SK-N-SH (cell line): ENCODE data around the gene MYOD1. TPM values are rescaled to one million over a fixed set of nuclear protein-coding genes. Genes with fewer than 3 reads are reported as not detected.

Source experiments
- CTCF ChIA-PET: fragments of 300-600, 350-600 bp; formaldehyde crosslinking; extraction: SDS; loops from one replicate; lab custom pipeline; 2021; lab: Yijun Ruan, JAX
- POLR2A ChIA-PET: fragments of 350-600 bp; sonication (Branson Sonifier 250); formaldehyde crosslinking; extraction: SDS; loops from one replicate; lab custom pipeline; 2020; ENCODE audit warnings: antibody characterized with exemption, inconsistent platforms; lab: Yijun Ruan, JAX
- DNase-seq: peaks from one replicate; pipeline ENCODE4 v3.0.0; 2012
- H2AFZ ChIP-seq: fragments of 200-600 bp; sonication (generic); 2 replicates; pipeline ENCODE4 v1.8.1; 2016; ENCODE audit warnings: antibody characterized with exemption, mild to moderate bottlenecking, low read depth
- H3F3A ChIP-seq: fragments of 200-600 bp; sonication (generic); replicated peaks from 2 replicates; pipeline ENCODE3; 2016; ENCODE audit warnings: antibody characterized with exemption, mild to moderate bottlenecking; ENCODE audit not compliant: insufficient read depth
- H3K27ac ChIP-seq, 2 experiments: fragments of 200-500 bp in 1 of 2; fragments of 200-600 bp in 1 of 2; sonication (Bioruptor generic) in 1 of 2; sonication (generic), shearing (Covaris generic) in 1 of 2; 2 replicates each; pipeline versions ENCODE4 v1.5.1 to v1.6.1; 2014 to 2016; ENCODE audit warnings: low read depth in 2 of 2, inconsistent platforms in 1 of 2, low read length in 1 of 2, mild to moderate bottlenecking in 1 of 2, mixed read lengths in 1 of 2
- H3K27me3 ChIP-seq: fragments of 200-600 bp; sonication (generic), shearing (Covaris generic); 2 replicates; pipeline ENCODE4 v1.6.1; 2016; ENCODE audit warnings: mixed run types; ENCODE audit not compliant: insufficient read depth
- H3K36me3 ChIP-seq, 2 experiments: fragments of 200-500 bp in 1 of 2; fragments of 200-600 bp in 1 of 2; sonication (Bioruptor generic) in 1 of 2; sonication (generic) in 1 of 2; replicated peaks in 1 of 2; 2 replicates each; pipeline versions ENCODE3 to v1.5.1; 2014 to 2016; ENCODE audit warnings: low read length in 1 of 2, mild to moderate bottlenecking in 1 of 2; ENCODE audit not compliant: insufficient read depth in 2 of 2, control insufficient read depth in 1 of 2
- H3K4me1 ChIP-seq, 2 experiments: fragments of 200-500 bp in 1 of 2; fragments of 200-600 bp in 1 of 2; sonication (Bioruptor generic) in 1 of 2; sonication (generic), shearing (Covaris generic) in 1 of 2; 2 replicates each; pipeline versions ENCODE4 v1.5.1 to v1.6.1; 2014 to 2016; ENCODE audit warnings: low read depth in 1 of 2, low read length in 1 of 2, mixed run types in 1 of 2; ENCODE audit not compliant: insufficient read depth in 2 of 2, control insufficient read depth in 1 of 2
- H3K4me2 ChIP-seq: fragments of 200-600 bp; sonication (generic), shearing (Covaris generic); 2 replicates; pipeline ENCODE4 v1.6.1; 2017; ENCODE audit warnings: mixed run types
- H3K4me3 ChIP-seq, 2 experiments: fragments of 200-500 bp in 1 of 2; fragments of 200-600 bp in 1 of 2; sonication (Bioruptor generic) in 1 of 2; sonication (generic), shearing (Covaris generic) in 1 of 2; 2 replicates each; pipeline versions ENCODE4 v1.5.1 to v1.8.1; 2014 to 2016; ENCODE audit warnings: low read depth in 2 of 2, inconsistent platforms in 1 of 2, low read length in 1 of 2, mild to moderate bottlenecking in 1 of 2, mixed read lengths in 1 of 2, moderate library complexity in 1 of 2
- H3K79me2 ChIP-seq: fragments of 200-600 bp; sonication (generic); 2 replicates; pipeline ENCODE4 v1.8.1; 2017; ENCODE audit warnings: mild to moderate bottlenecking; ENCODE audit not compliant: insufficient read depth
- H3K9ac ChIP-seq: fragments of 200-600 bp; sonication (generic); 2 replicates; pipeline ENCODE4 v1.6.1; 2017; ENCODE audit warnings: mixed run types
- H3K9me2 ChIP-seq: fragments of 200-600 bp; sonication (generic); 2 replicates; pipeline ENCODE4 v1.6.1; 2017; ENCODE audit warnings: mixed run types
- H3K9me3 ChIP-seq: fragments of 200-600 bp; sonication (generic); 2 replicates; pipeline ENCODE4 v1.6.1; 2017; ENCODE audit warnings: mixed run types, mild to moderate bottlenecking, moderate library complexity
- H4K20me1 ChIP-seq: fragments of 200-600 bp; sonication (generic); 2 replicates; pipeline ENCODE4 v1.6.1; 2017; ENCODE audit warnings: mild to moderate bottlenecking, mixed run types; ENCODE audit not compliant: insufficient read depth
- CHD2 ChIP-seq: fragments of 150-350 bp; IDR thresholded peaks from 2 replicates; pipeline ENCODE4 v1.6.1; 2018; ENCODE audit warnings: low read length; ENCODE audit not compliant: partially characterized antibody
- ELF1 ChIP-seq: IDR thresholded peaks from 2 replicates; pipeline ENCODE4 v1.4.0; 2012
- EZH2phosphoT487 ChIP-seq: fragments of 200-600 bp; sonication (generic); IDR thresholded peaks from 2 replicates; pipeline ENCODE4 v1.6.1; 2017; ENCODE audit warnings: low read depth, mixed run types, mild to moderate bottlenecking, antibody characterized with exemption, moderate library complexity, borderline replicate concordance
- FOSL2 ChIP-seq: IDR thresholded peaks from 2 replicates; pipeline ENCODE4 v1.4.0; 2012; ENCODE audit warnings: low read depth, mild to moderate bottlenecking, moderate library complexity, borderline replicate concordance
- FOXJ3 ChIP-seq: sonication (generic); formaldehyde crosslinking; IDR thresholded peaks from 2 replicates; pipeline ENCODE4 v1.5.1; 2020; ENCODE audit warnings: mild to moderate bottlenecking, missing genetic modification reagents
- FOXM1 ChIP-seq: IDR thresholded peaks from 2 replicates; pipeline ENCODE4 v1.4.0; 2012; ENCODE audit warnings: low read depth, mild to moderate bottlenecking
- MEF2A ChIP-seq: IDR thresholded peaks from 2 replicates; pipeline ENCODE4 v1.4.0; 2012; ENCODE audit warnings: low read depth, borderline replicate concordance
- NFIC ChIP-seq: IDR thresholded peaks from 2 replicates; pipeline ENCODE4 v1.4.0; 2012; ENCODE audit warnings: borderline replicate concordance
- NRF1 ChIP-seq: IDR thresholded peaks from 2 replicates; pipeline ENCODE4 v1.6.1; 2012; ENCODE audit warnings: low read depth, mild to moderate bottlenecking, low read length
- POLR2AphosphoS5 ChIP-seq: IDR thresholded peaks from 2 replicates; pipeline ENCODE4 v1.6.1; 2012; ENCODE audit warnings: low read depth, low read length
- RAD21 ChIP-seq: IDR thresholded peaks from 2 replicates; pipeline ENCODE4 v1.6.1; 2012; ENCODE audit warnings: mild to moderate bottlenecking, low read length
- RFX5 ChIP-seq: IDR thresholded peaks from 2 replicates; pipeline ENCODE4 v1.6.1; 2012; ENCODE audit warnings: mild to moderate bottlenecking, improper control_type of control experiment, low read length
- TAF1 ChIP-seq: IDR thresholded peaks from 2 replicates; pipeline ENCODE4 v1.6.1; 2012; ENCODE audit warnings: low read depth, mild to moderate bottlenecking, low read length, moderate library complexity, borderline replicate concordance
- TCF12 ChIP-seq: IDR thresholded peaks from 2 replicates; pipeline ENCODE4 v1.4.0; 2012
- TEAD4 ChIP-seq: IDR thresholded peaks from 2 replicates; pipeline ENCODE4 v1.4.0; 2012; ENCODE audit warnings: mild to moderate bottlenecking, borderline replicate concordance; ENCODE audit not compliant: insufficient read depth
- USF1 ChIP-seq: IDR thresholded peaks from 2 replicates; pipeline ENCODE4 v1.4.0; 2012; ENCODE audit warnings: low read depth, borderline replicate concordance
- ZBTB33 ChIP-seq: IDR thresholded peaks from 2 replicates; pipeline ENCODE4 v1.4.0; 2012; ENCODE audit warnings: low read depth, borderline replicate concordance
- WGBS: methylation state at CpG from one replicate; pipeline ENCODE4 v1.1.6; 2017; ENCODE audit warnings: low lambda C conversion rate; 5-methylcytosine and 5-hydroxymethylcytosine counted together
- polyA plus RNA-seq, 3 experiments: library from polyadenylated mRNA; depleted of rRNA; stranded (reverse); fragments of >200 nt; gene quantifications; 2 replicates each; pipeline ENCODE4 v1.2.3, GENCODE V29; 2012
- TF ChIP-seq, protein P1 (sequence below): fragments of 150-350 bp; IDR thresholded peaks from 2 replicates; pipeline ENCODE4 v1.6.1; 2017; ENCODE audit warnings: antibody characterized with exemption, low read length, low read depth, borderline replicate concordance
- TF ChIP-seq, protein P2 (sequence below): fragments of 150-350 bp; IDR thresholded peaks from 2 replicates; pipeline ENCODE4 v1.6.1; 2016; ENCODE audit warnings: mild to moderate bottlenecking, low read depth, low read length

MYOD1 gene
- polyA plus RNA-seq, 1 of the 3 experiments (the other 2 are of a cell fraction): not detected

DNA sequence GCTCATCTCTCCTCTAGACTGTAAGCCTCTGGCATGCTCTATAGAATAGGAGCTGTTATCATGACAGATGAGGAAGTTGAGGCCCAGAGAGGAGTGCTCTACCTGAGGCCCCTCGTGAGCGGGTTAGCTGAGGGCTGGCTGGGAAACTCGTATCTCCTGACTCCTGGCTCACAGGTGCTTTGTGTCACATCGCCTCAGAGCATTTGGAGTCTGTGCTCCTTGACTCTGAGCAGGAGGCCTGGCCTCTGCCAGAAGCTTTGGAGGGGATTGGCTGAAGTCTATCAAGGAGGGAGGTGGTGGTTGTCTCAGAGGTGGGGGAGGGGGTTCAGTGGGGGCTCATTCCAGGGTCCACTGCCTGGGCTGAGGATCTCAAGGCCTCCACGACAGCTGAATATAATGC lies 22.6 kb downstream of the MYOD1 start:
- H3K9ac ChIP-seq: no peak overlapping the region
- DNase-seq: no peak
- 86% methylated on average over 2 of the region's 5 CpGs for WGBS
- no peak overlapping the region for H2AFZ ChIP-seq
- no peak overlapping the region for H3K27ac ChIP-seq
- H3F3A ChIP-seq: no peaks in the 10 kb centered on the region
- no peak overlapping the region for H3K4me3 ChIP-seq
- H3K79me2 ChIP-seq: no peaks in the 10 kb centered on the region
- no peaks in the 10 kb centered on the region for H3K36me3 ChIP-seq
- no peaks in the 10 kb centered on the region for H4K20me1 ChIP-seq
- H3K9me2 ChIP-seq: no peaks in the 10 kb centered on the region
- peaks cover 0 to 17% of the 10 kb centered on the region in 2 experiments; a peak in 1 of 4 replicates for H3K4me1 ChIP-seq
- no peaks in the 10 kb centered on the region for H3K9me3 ChIP-seq
- TF ChIP-seq USF1: no peak
- no peak for TF ChIP-seq RAD21
- TF ChIP-seq TAF1: no peak
- no peak for TF ChIP-seq ELF1
- TF ChIP-seq EZH2phosphoT487: no peak
- no peak for TF ChIP-seq ZBTB33
- TF ChIP-seq, protein P1, sequence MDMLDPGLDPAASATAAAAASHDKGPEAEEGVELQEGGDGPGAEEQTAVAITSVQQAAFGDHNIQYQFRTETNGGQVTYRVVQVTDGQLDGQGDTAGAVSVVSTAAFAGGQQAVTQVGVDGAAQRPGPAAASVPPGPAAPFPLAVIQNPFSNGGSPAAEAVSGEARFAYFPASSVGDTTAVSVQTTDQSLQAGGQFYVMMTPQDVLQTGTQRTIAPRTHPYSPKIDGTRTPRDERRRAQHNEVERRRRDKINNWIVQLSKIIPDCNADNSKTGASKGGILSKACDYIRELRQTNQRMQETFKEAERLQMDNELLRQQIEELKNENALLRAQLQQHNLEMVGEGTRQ: no peak
- TF ChIP-seq TCF12: no peak
- no peak for TF ChIP-seq FOXM1
- TF ChIP-seq, protein P2, sequence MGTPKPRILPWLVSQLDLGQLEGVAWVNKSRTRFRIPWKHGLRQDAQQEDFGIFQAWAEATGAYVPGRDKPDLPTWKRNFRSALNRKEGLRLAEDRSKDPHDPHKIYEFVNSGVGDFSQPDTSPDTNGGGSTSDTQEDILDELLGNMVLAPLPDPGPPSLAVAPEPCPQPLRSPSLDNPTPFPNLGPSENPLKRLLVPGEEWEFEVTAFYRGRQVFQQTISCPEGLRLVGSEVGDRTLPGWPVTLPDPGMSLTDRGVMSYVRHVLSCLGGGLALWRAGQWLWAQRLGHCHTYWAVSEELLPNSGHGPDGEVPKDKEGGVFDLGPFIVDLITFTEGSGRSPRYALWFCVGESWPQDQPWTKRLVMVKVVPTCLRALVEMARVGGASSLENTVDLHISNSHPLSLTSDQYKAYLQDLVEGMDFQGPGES: no peak
- no peak for TF ChIP-seq POLR2AphosphoS5
- no peak for TF ChIP-seq MEF2A
- no peak for TF ChIP-seq FOSL2
- TF ChIP-seq NFIC: no peak
- TF ChIP-seq FOXJ3: no peak
- TF ChIP-seq NRF1: no peak
- TF ChIP-seq CHD2: no peak
- TF ChIP-seq TEAD4: no peak
- TF ChIP-seq RFX5: no peak
- ChIA-PET CTCF (interaction anchor here (0.7 to 14.2 kb wide), 4 partner anchors 11 to 258 kb away, joined by 3 to 730 read pairs (median 4); no protein-coding TSS in a partner anchor), POLR2A (no interaction called here)
- H3K27me3 ChIP-seq: no peaks in the 10 kb centered on the region
- H3K4me2 ChIP-seq: no peak overlapping the region
